Naive thymus-derived CD8-positive, alpha-beta T cell (primary cell): ENCODE measurements around the gene OR6M1. TPM values are rescaled to one million over a fixed set of nuclear protein-coding genes. Genes with fewer than 3 reads are reported as not detected.

Experiments
- ATAC-seq, 2 donors: fragments of 150-1000 bp; cut with Tn5 transposase in 1 of 2; sonication (Bioruptor Pico), chemical (Tn5 transposase) in 1 of 2; 1 replicate in 1 of 2; 2 replicates in 1 of 2; pipeline ENCODE4 v1.10.0; 2021; ENCODE audit warnings: mild to moderate bottlenecking in 2 of 2, moderate library complexity in 2 of 2
- POLR2A ChIA-PET: fragments of 350-600 bp; sonication (Branson Sonifier 250); formaldehyde crosslinking; loops from one replicate; lab custom pipeline; 2021; ENCODE audit warnings: antibody characterized with exemption; lab: Charles Lee
- DNase-seq, 10 donors: peaks; one replicate each; pipeline versions ENCODE4 v3.0.0 to v3.0.0-alpha.2; 2020 to 2022
- H3K27ac Mint-ChIP-seq, 10 donors: one replicate each; pipeline ENCODE4 v1.8.0; 2020 to 2022; ENCODE audit warnings: mild to moderate bottlenecking in 10 of 10, mixed read lengths in 10 of 10, moderate library complexity in 4 of 10, inconsistent platforms in 1 of 10
- H3K27me3 Mint-ChIP-seq, 5 donors: one replicate each; pipeline ENCODE4 v1.8.0; 2021 to 2022; ENCODE audit warnings: mixed read lengths in 5 of 5
- H3K36me3 Mint-ChIP-seq, 3 donors: one replicate each; pipeline ENCODE4 v1.8.0; 2020 to 2022; ENCODE audit warnings: mixed read lengths in 3 of 3, mild to moderate bottlenecking in 2 of 3, inconsistent platforms in 1 of 3
- H3K4me1 Mint-ChIP-seq, 4 donors: one replicate each; pipeline ENCODE4 v1.8.0; 2021 to 2022; ENCODE audit warnings: mixed read lengths in 4 of 4
- H3K4me3 Mint-ChIP-seq, 10 donors: one replicate each; pipeline ENCODE4 v1.8.0; 2020 to 2022; ENCODE audit warnings: mild to moderate bottlenecking in 10 of 10, mixed read lengths in 10 of 10, moderate library complexity in 6 of 10, inconsistent platforms in 1 of 10
- H3K9me3 Mint-ChIP-seq, 9 donors: one replicate each; pipeline ENCODE4 v1.8.0; 2020 to 2022; ENCODE audit warnings: mixed read lengths in 9 of 9, mild to moderate bottlenecking in 3 of 9, inconsistent platforms in 1 of 9, moderate library complexity in 1 of 9
- polyA plus RNA-seq, 3 donors: library from polyadenylated mRNA; unstranded; fragments of 300-500 nt; fragmentation: Illumina TruSeq; gene quantifications; one replicate each; pipeline ENCODE4 v1.2.3, GENCODE V29; 2021
- total RNA-seq, 8 experiments: library from RNA in 2 of 8; stranded (reverse) in 2 of 8; gene quantifications; one replicate each; pipeline ENCODE4 v1.2.3 and lab custom pipeline; 2021 to 2026

OR6M1 gene
- total RNA-seq: not detected
- not detected for polyA plus RNA-seq
- 0 reads per million in 6 experiments for total RNA-seq (lab: John Stamatoyannopoulos, UW)

- Mint-ChIP-seq H3K27me3 (peaks cover 0 to 23% (median 2%) of the 10 kb centered on the region in 5 donors), H3K9me3 (no peaks in the 10 kb centered on the region), H3K4me1 (no peaks in the 10 kb centered on the region), H3K4me3 (no peak within 1 kb of the TSS), H3K36me3 (no peaks in the 10 kb centered on the region), H3K27ac (no peak within 1 kb of the TSS)
- DNase-seq (no peak), ATAC-seq (no peak)
- POLR2A ChIA-PET: no interaction called here
Measured at GRCh38 chr11:123806249-123806648, at the start of gene OR6M1. Gene OR6M1 (minus strand): TSS chr11:123806349. CDS start chr11:123806349, 0 bp downstream.

- no peak overlapping the region for H3K27ac Mint-ChIP-seq
- no peak for ATAC-seq
- peaks cover 9 to 40% (median 18%) of the 10 kb centered on the region in 5 donors for H3K27me3 Mint-ChIP-seq
- no peak for DNase-seq
- peaks cover 1 to 28% (median 9%) of the 10 kb centered on the region in 9 donors for H3K9me3 Mint-ChIP-seq
- H3K4me1 Mint-ChIP-seq: no peaks in the 10 kb centered on the region
- H3K4me3 Mint-ChIP-seq: no peak overlapping the region
- POLR2A ChIA-PET: no interaction called here
- no peaks in the 10 kb centered on the region for H3K36me3 Mint-ChIP-seq
Measured at GRCh38 chr11:123853038-123853437, 46.9 kb upstream of the OR6M1 start.

- H3K4me1 Mint-ChIP-seq: no peaks in the 10 kb centered on the region
- no peak overlapping the region for H3K27ac Mint-ChIP-seq
- DNase-seq (no peak), ATAC-seq (no peak)
- H3K27me3 Mint-ChIP-seq: peaks cover 9 to 40% (median 18%) of the 10 kb centered on the region in 5 donors
- peaks cover 0 to 22% (median 9%) of the 10 kb centered on the region in 9 donors for H3K9me3 Mint-ChIP-seq
- POLR2A ChIA-PET: no interaction called here
- H3K4me3 Mint-ChIP-seq: no peak overlapping the region
- H3K36me3 Mint-ChIP-seq: no peaks in the 10 kb centered on the region
Measured at GRCh38 chr11:123852321-123852720, 46.2 kb upstream of the OR6M1 start.

GRCh38 chr11:123851110-123851509 is 45.0 kb upstream of the OR6M1 start:
- DNase-seq (no peak), ATAC-seq (no peak)
- H3K4me1 Mint-ChIP-seq: no peaks in the 10 kb centered on the region
- H3K27ac Mint-ChIP-seq: no peak overlapping the region
- peaks cover 0 to 13% (median 6%) of the 10 kb centered on the region in 9 donors for H3K9me3 Mint-ChIP-seq
- H3K36me3 Mint-ChIP-seq: no peaks in the 10 kb centered on the region
- H3K27me3 Mint-ChIP-seq: peaks cover 11 to 40% (median 18%) of the 10 kb centered on the region in 5 donors
- H3K4me3 Mint-ChIP-seq: no peak overlapping the region
- POLR2A ChIA-PET: no interaction called here

- H3K36me3 Mint-ChIP-seq: no peaks in the 10 kb centered on the region
- peaks cover 0 to 7% (median 0%) of the 10 kb centered on the region in 9 donors for H3K9me3 Mint-ChIP-seq
- no peak overlapping the region for H3K27ac Mint-ChIP-seq
- no peaks in the 10 kb centered on the region for H3K4me1 Mint-ChIP-seq
- no peak for ATAC-seq
- H3K4me3 Mint-ChIP-seq: no peak overlapping the region
- no peak for DNase-seq
- H3K27me3 Mint-ChIP-seq: peaks cover 5 to 22% (median 12%) of the 10 kb centered on the region in 5 donors
- POLR2A ChIA-PET: no interaction called here
Measured at GRCh38 chr11:123841174-123841573, 35.0 kb upstream of the OR6M1 start.

GRCh38 chr11:123839131-123839530 is 33.0 kb upstream of the OR6M1 start:
- H3K27me3 Mint-ChIP-seq: peaks cover 5 to 13% (median 9%) of the 10 kb centered on the region in 5 donors
- H3K36me3 Mint-ChIP-seq: no peaks in the 10 kb centered on the region
- POLR2A ChIA-PET: no interaction called here
- no peak for ATAC-seq
- DNase-seq: no peak
- H3K4me3 Mint-ChIP-seq: no peak overlapping the region
- H3K9me3 Mint-ChIP-seq: peaks cover 0 to 7% (median 0%) of the 10 kb centered on the region in 9 donors
- no peaks in the 10 kb centered on the region for H3K4me1 Mint-ChIP-seq
- H3K27ac Mint-ChIP-seq: no peak overlapping the region

GRCh38 chr11:123838659-123839058 is 32.5 kb upstream of the OR6M1 start:
- DNase-seq: no peak
- ATAC-seq: no peak
- H3K27ac Mint-ChIP-seq: no peak overlapping the region
- no peaks in the 10 kb centered on the region for H3K4me1 Mint-ChIP-seq
- POLR2A ChIA-PET: no interaction called here
- no peak overlapping the region for H3K4me3 Mint-ChIP-seq
- peaks cover 5 to 13% (median 10%) of the 10 kb centered on the region in 5 donors for H3K27me3 Mint-ChIP-seq
- H3K9me3 Mint-ChIP-seq: peaks cover 0 to 7% (median 0%) of the 10 kb centered on the region in 9 donors
- no peaks in the 10 kb centered on the region for H3K36me3 Mint-ChIP-seq

- POLR2A ChIA-PET: no interaction called here
- Mint-ChIP-seq H3K9me3 (peaks cover 0 to 7% (median 0%) of the 10 kb centered on the region in 9 donors), H3K4me1 (no peaks in the 10 kb centered on the region), H3K4me3 (no peak overlapping the region), H3K36me3 (no peaks in the 10 kb centered on the region), H3K27me3 (peaks cover 5 to 13% (median 10%) of the 10 kb centered on the region in 5 donors), H3K27ac (no peak overlapping the region)
- no peak for DNase-seq
- no peak for ATAC-seq
Measured at GRCh38 chr11:123838199-123838598, 32.0 kb upstream of the OR6M1 start.

- H3K4me1 Mint-ChIP-seq: no peaks in the 10 kb centered on the region
- no peak for ATAC-seq
- peaks cover 0 to 7% (median 0%) of the 10 kb centered on the region in 9 donors for H3K9me3 Mint-ChIP-seq
- peaks cover 4 to 24% (median 20%) of the 10 kb centered on the region in 5 donors for H3K27me3 Mint-ChIP-seq
- H3K36me3 Mint-ChIP-seq: no peaks in the 10 kb centered on the region
- POLR2A ChIA-PET: no interaction called here
- no peak overlapping the region for H3K4me3 Mint-ChIP-seq
- H3K27ac Mint-ChIP-seq: no peak overlapping the region
- no peak for DNase-seq
Measured at GRCh38 chr11:123833095-123833494, 26.9 kb upstream of the OR6M1 start.

GRCh38 chr11:123829745-123830144 is 23.6 kb upstream of the OR6M1 start:
- Mint-ChIP-seq H3K27me3 (peaks cover 11 to 46% (median 20%) of the 10 kb centered on the region in 5 donors), H3K4me1 (no peaks in the 10 kb centered on the region), H3K36me3 (no peaks in the 10 kb centered on the region), H3K27ac (no peak overlapping the region), H3K4me3 (no peak overlapping the region), H3K9me3 (peaks cover 0 to 7% (median 0%) of the 10 kb centered on the region in 9 donors)
- DNase-seq: no peak
- ATAC-seq: no peak
- POLR2A ChIA-PET: no interaction called here

GRCh38 chr11:123822599-123822998 is 16.4 kb upstream of the OR6M1 start:
- Mint-ChIP-seq H3K27me3 (peaks cover 0 to 34% (median 16%) of the 10 kb centered on the region in 5 donors), H3K36me3 (no peaks in the 10 kb centered on the region), H3K4me3 (no peak overlapping the region), H3K9me3 (peaks cover 0 to 7% (median 0%) of the 10 kb centered on the region in 9 donors), H3K27ac (peak overlapping the region in 1 of 10 donors; percentile 73), H3K4me1 (peaks cover 0 to 5% (median 0%) of the 10 kb centered on the region in 4 donors)
- POLR2A ChIA-PET: no interaction called here
- no peak for DNase-seq
- ATAC-seq: no peak

GRCh38 chr11:123822032-123822431 is 15.9 kb upstream of the OR6M1 start:
- Mint-ChIP-seq H3K27me3 (peaks cover 0 to 28% (median 12%) of the 10 kb centered on the region in 5 donors), H3K4me1 (peaks cover 0 to 5% (median 0%) of the 10 kb centered on the region in 4 donors), H3K9me3 (peaks cover 0 to 5% (median 0%) of the 10 kb centered on the region in 9 donors), H3K36me3 (no peaks in the 10 kb centered on the region), H3K4me3 (peak overlapping the region in 1 of 10 donors; percentile 40), H3K27ac (peak overlapping the region in 1 of 10 donors; percentile 73)
- DNase-seq (no peak), ATAC-seq (no peak)
- POLR2A ChIA-PET: no interaction called here

GRCh38 chr11:123815122-123815521 is 9.0 kb upstream of the OR6M1 start:
- ATAC-seq (no peak), DNase-seq (no peak)
- Mint-ChIP-seq H3K4me3 (no peak overlapping the region), H3K27me3 (peaks cover 0 to 9% (median 2%) of the 10 kb centered on the region in 5 donors), H3K27ac (no peak overlapping the region), H3K4me1 (no peaks in the 10 kb centered on the region), H3K9me3 (no peaks in the 10 kb centered on the region), H3K36me3 (no peaks in the 10 kb centered on the region)
- POLR2A ChIA-PET: no interaction called here

- no peaks in the 10 kb centered on the region for H3K36me3 Mint-ChIP-seq
- H3K4me1 Mint-ChIP-seq: no peaks in the 10 kb centered on the region
- POLR2A ChIA-PET: no interaction called here
- DNase-seq (no peak), ATAC-seq (no peak)
- no peak overlapping the region for H3K27ac Mint-ChIP-seq
- peaks cover 0 to 19% (median 2%) of the 10 kb centered on the region in 5 donors for H3K27me3 Mint-ChIP-seq
- no peak overlapping the region for H3K4me3 Mint-ChIP-seq
- H3K9me3 Mint-ChIP-seq: no peaks in the 10 kb centered on the region
Measured at GRCh38 chr11:123801765-123802164, 4.4 kb downstream of the OR6M1 start.
